ENCODE measurements around the gene SNED1. TPM values are rescaled to one million over a fixed set of nuclear protein-coding genes. Genes with fewer than 3 reads are reported as not detected.

SNED1 gene
- total RNA-seq, 1 experiment from 2014 or later = 3.2 TPM

- no peaks in the 10 kb centered on the region for H3K4me1 Mint-ChIP-seq
- no peaks in the 10 kb centered on the region for H3K36me3 Mint-ChIP-seq
- ATAC-seq (no peak), DNase-seq (ENCODE audit: low spot score) (no peak)
- H3K27ac Mint-ChIP-seq = no peak overlapping the region
- H3K27me3 Mint-ChIP-seq (ENCODE audit: low read depth) = no peaks in the 10 kb centered on the region
- no peaks in the 10 kb centered on the region for H3K9me3 Mint-ChIP-seq
- no peak for TF ChIP-seq NR2C2 (CRISPR knock-in tag; IDR thresholded peaks at IDR 0.05)
- no peak for TF ChIP-seq ZNF138 (CRISPR knock-in tag; conservative IDR thresholded peaks at IDR 0.05)
- no peak for TF ChIP-seq E2F5 (CRISPR knock-in tag; IDR thresholded peaks at IDR 0.05)
- no peak for TF ChIP-seq AFF4 (CRISPR knock-in tag; IDR thresholded peaks at IDR 0.05; ENCODE audit: borderline replicate concordance)
- no peak for TF ChIP-seq FOXJ3 (CRISPR knock-in tag; IDR thresholded peaks at IDR 0.05; ENCODE audit: borderline replicate concordance)
- no peak for TF ChIP-seq CREM (CRISPR knock-in tag; IDR thresholded peaks at IDR 0.05)
- no peak for TF ChIP-seq FOXP4 (CRISPR knock-in tag; IDR thresholded peaks at IDR 0.05)
- TF ChIP-seq ZNF423 (CRISPR knock-in tag; IDR thresholded peaks at IDR 0.05) = no peak
- no peak for TF ChIP-seq RELA (CRISPR knock-in tag; IDR thresholded peaks at IDR 0.05; ENCODE audit: borderline replicate concordance)
- no peak for TF ChIP-seq USF1 (CRISPR knock-in tag; IDR thresholded peaks at IDR 0.05)
- no peak for TF ChIP-seq JUN (CRISPR knock-in tag; IDR thresholded peaks at IDR 0.05)
- TF ChIP-seq ARID4B (CRISPR knock-in tag; IDR thresholded peaks at IDR 0.05; ENCODE audit: borderline replicate concordance) = no peak
- TF ChIP-seq ESRRA (CRISPR knock-in tag; IDR thresholded peaks at IDR 0.05; ENCODE audit: borderline replicate concordance) = no peak
- TF ChIP-seq NFYB (CRISPR knock-in tag; conservative IDR thresholded peaks at IDR 0.05; ENCODE audit: low read depth) = no peak
- TF ChIP-seq GABPB1 (CRISPR knock-in tag; IDR thresholded peaks at IDR 0.05) = no peak
- no peak for TF ChIP-seq ZBTB21 (CRISPR knock-in tag; IDR thresholded peaks at IDR 0.05; ENCODE audit: borderline replicate concordance)
- no peak for TF ChIP-seq IRF1 (CRISPR knock-in tag; IDR thresholded peaks at IDR 0.05)
- TF ChIP-seq MLX (CRISPR knock-in tag; IDR thresholded peaks at IDR 0.05) = no peak
- TF ChIP-seq TEAD4 (CRISPR knock-in tag; IDR thresholded peaks at IDR 0.05) = no peak
- TF ChIP-seq ZNF425 (CRISPR knock-in tag; conservative IDR thresholded peaks at IDR 0.05) = no peak
- CTCF ChIA-PET = interaction anchor here (1.5 to 3.3 kb wide), 2 partner anchors 10 to 24 kb away, joined by 3 to 20 read pairs; no protein-coding TSS in a partner anchor
- H3K4me3 Mint-ChIP-seq = no peak overlapping the region
- POLR2A ChIA-PET = no interaction called here
These were observed 69.9 kb downstream of the SNED1 start for GRCh38 chr2:241068136-241068941.
